A549 (cell line): ENCODE measurements around the gene PCDHA8. TPM values are rescaled to one million over a fixed set of nuclear protein-coding genes. Genes with fewer than 3 reads are reported as not detected.
"Not testable (repeated sequence)": the region's sequence is repeated elsewhere in the genome, so short reads cannot be mapped to it uniquely, and the experiment has no call there.

Experiments used
- ATAC-seq, 2 experiments: fragments of 200-7000 bp in 1 of 2; fragments of >200 bp in 1 of 2; cut with Nextera tagmentation in 1 of 2; cut with Tn5 transposase in 1 of 2; 3 replicates each; pipeline versions ENCODE4 v1.8.0 to v1.9.1; 2018 to 2020; ENCODE audit warnings: mild to moderate bottlenecking in 1 of 2, moderate library complexity in 1 of 2
- CTCF ChIA-PET: fragments of 300-600 bp; sonication (Branson Sonifier 250); formaldehyde crosslinking; extraction: SDS; loops from one replicate; lab custom pipeline; 2021; ENCODE audit warnings: antibody characterized with exemption, inconsistent platforms; lab: Yijun Ruan, JAX
- POLR2A ChIA-PET: fragments of 350-600 bp; formaldehyde crosslinking; extraction: SDS; loops from one replicate; lab custom pipeline; 2021; ENCODE audit warnings: antibody characterized with exemption, inconsistent platforms; lab: Yijun Ruan, JAX
- DNase-seq, 2 experiments: peaks; one replicate each; pipeline versions ENCODE4 v3.0.0 to v3.0.0-alpha.2; 2011 to 2016; ENCODE audit warnings: low read depth in 1 of 2, low spot score in 1 of 2
- FAIRE-seq: peaks from 2 replicates; lab custom pipeline; 2011; peaks lifted over from hg19 to GRCh38; lab: Jason Lieb, UNC
- H3K27ac ChIP-seq, 2 experiments: fragments of >200 bp; sonication (Bioruptor Twin); formaldehyde crosslinking; 3 replicates each; pipeline ENCODE4 v1.5.1; 2016 to 2017
- H3K4me1 ChIP-seq: fragments of >200 bp; sonication (Bioruptor Twin); formaldehyde crosslinking; 3 replicates; pipeline ENCODE4 v1.6.1; 2016
- H3K4me2 ChIP-seq: fragments of >200 bp; sonication (Bioruptor Twin); formaldehyde crosslinking; 3 replicates; pipeline ENCODE4 v1.6.1; 2016
- H3K4me3 ChIP-seq: fragments of >200 bp; sonication (Bioruptor Twin); formaldehyde crosslinking; 3 replicates; pipeline ENCODE4 v1.5.1; 2016
- H3K9me3 ChIP-seq: fragments of >200 bp; sonication (Bioruptor Twin); formaldehyde crosslinking; 3 replicates; pipeline ENCODE4 v1.6.1; 2016
- BHLHE40 ChIP-seq: IDR thresholded peaks from 2 replicates; pipeline ENCODE4 v1.6.1; 2012; ENCODE audit warnings: low read depth, low read length, inconsistent platforms
- E2F6 ChIP-seq: IDR thresholded peaks from 2 replicates; pipeline ENCODE4 v1.6.1; 2012; ENCODE audit warnings: low read depth, borderline replicate concordance
- EHMT2 ChIP-seq: fragments of 200-600 bp; sonication (generic); IDR thresholded peaks from 2 replicates; pipeline ENCODE4 v1.6.1; 2016; ENCODE audit warnings: antibody characterized with exemption, low read depth, mild to moderate bottlenecking, moderate library complexity
- FOSL2 ChIP-seq, 2 experiments: fragments of 450-650 bp in 1 of 2; fragments of >200 bp in 1 of 2; sonication (Bioruptor Twin) in 1 of 2; formaldehyde crosslinking; IDR thresholded peaks; 2 replicates each; pipeline versions ENCODE4 v1.5.0 to v1.6.1; 2016 to 2020; ENCODE audit warnings: mild to moderate bottlenecking in 1 of 2, moderate library complexity in 1 of 2
- FOXS1 ChIP-seq: fragments of 250-450 bp; sonication (Bioruptor Pico); IDR thresholded peaks from 2 replicates; pipeline ENCODE4 v1.5.0; 2020; ENCODE audit warnings: mild to moderate bottlenecking, moderate library complexity
- GATA3 ChIP-seq: IDR thresholded peaks from 2 replicates; pipeline ENCODE4 v1.6.1; 2012; ENCODE audit warnings: borderline replicate concordance
- HEYL ChIP-seq: fragments of 250-450 bp; sonication (Bioruptor Pico); IDR thresholded peaks from 2 replicates; pipeline ENCODE4 v1.8.0; 2021; ENCODE audit warnings: mild to moderate bottlenecking, moderate library complexity
- JUN ChIP-seq, 2 experiments: fragments of >200 bp; sonication (Bioruptor Twin); formaldehyde crosslinking; IDR thresholded peaks; 2 replicates in 1 of 2; 3 replicates in 1 of 2; pipeline ENCODE4 v1.6.1; 2016 to 2017
- JUNB ChIP-seq: fragments of >200 bp; sonication (Bioruptor Twin); formaldehyde crosslinking; IDR thresholded peaks from 2 replicates; pipeline ENCODE4 v1.6.1; 2016
- MAFK ChIP-seq: fragments of 450-650 bp; IDR thresholded peaks from 2 replicates; pipeline ENCODE4 v1.6.1; 2014; ENCODE audit not compliant: partially characterized antibody
- MYC ChIP-seq: IDR thresholded peaks from 2 replicates; pipeline ENCODE4 v1.6.1; 2012; ENCODE audit warnings: mild to moderate bottlenecking, inconsistent platforms, low read length, improper control_type of control experiment, borderline replicate concordance
- NPAS2 ChIP-seq: fragments of 250-450 bp; sonication (Bioruptor Pico); IDR thresholded peaks from 2 replicates; pipeline ENCODE4 v1.8.0; 2022; ENCODE audit warnings: mild to moderate bottlenecking, moderate library complexity, borderline replicate concordance
- RARB ChIP-seq: fragments of 250-450 bp; sonication (Bioruptor Pico); IDR thresholded peaks from 2 replicates; pipeline ENCODE4 v1.8.0; 2021; ENCODE audit warnings: mild to moderate bottlenecking, moderate library complexity
- RCOR1 ChIP-seq: fragments of 150-350 bp; IDR thresholded peaks from 2 replicates; pipeline ENCODE4 v1.6.1; 2014; ENCODE audit warnings: antibody characterized with exemption, low read length, low read depth
- REST ChIP-seq: fragments of 200-600 bp; sonication (generic); IDR thresholded peaks from 2 replicates; pipeline ENCODE4 v1.6.1; 2016; ENCODE audit warnings: antibody characterized with exemption, mild to moderate bottlenecking, moderate library complexity
- RFX5 ChIP-seq: fragments of 450-650 bp; IDR thresholded peaks from 2 replicates; pipeline ENCODE4 v1.7.1; 2014; ENCODE audit warnings: antibody characterized with exemption, mild to moderate bottlenecking, moderate library complexity
- RNF2 ChIP-seq: fragments of 200-600 bp; sonication (generic); IDR thresholded peaks from 2 replicates; pipeline ENCODE4 v1.6.1; 2016; ENCODE audit warnings: low read depth, mild to moderate bottlenecking, antibody characterized with exemption, moderate library complexity, borderline replicate concordance
- SREBF2 ChIP-seq: fragments of 450-650 bp; IDR thresholded peaks from 2 replicates; pipeline ENCODE4 v1.6.1; 2014; ENCODE audit warnings: mild to moderate bottlenecking, moderate library complexity
- ZFP36 ChIP-seq: fragments of 450-650 bp; IDR thresholded peaks from 2 replicates; pipeline ENCODE4 v1.6.1; 2014; ENCODE audit warnings: borderline replicate concordance; ENCODE audit not compliant: partially characterized antibody
- WGBS: methylation state at CpG from one replicate; pipeline ENCODE4 v1.1.6; 2017; ENCODE audit errors: missing lambda C conversion rate; 5-methylcytosine and 5-hydroxymethylcytosine counted together
- polyA plus RNA-seq, 4 experiments: library from polyadenylated mRNA; depleted of rRNA in 3 of 4; stranded (reverse); fragments of >200 nt; fragmentation: RNase III in 1 of 4; extraction: RNeasy Plus Mini Kit Qiagen cat#74134 plus additional on column Dnase treatment in 1 of 4; gene quantifications; 2 replicates in 3 of 4; 3 replicates in 1 of 4; pipeline ENCODE4 v1.2.3, GENCODE V29; 2011 to 2017

The PCDHA8 gene
- polyA plus RNA-seq, 2 of the 4 experiments (the other 2 are of a cell fraction), result 0.10 to 0.16 TPM

GRCh38 chr5:140822281-140822629 is 18.7 kb upstream of the PCDHA8 start (continued):
- TF ChIP-seq SREBF2 (no peak), HEYL (CRISPR knock-in tag) (no peak), JUNB (no peak), RFX5 (no peak)
- TF ChIP-seq, all 56 proteins: peak for 0

GRCh38 chr5:140822969-140823368 is 18.0 kb upstream of the PCDHA8 start:
- H3K4me1 ChIP-seq, H3K4me2 ChIP-seq, FAIRE-seq, POLR2A ChIA-PET, H3K9me3 ChIP-seq, H3K27ac ChIP-seq, H3K4me3 ChIP-seq, DNase-seq, ATAC-seq: not testable (repeated sequence)
- CTCF ChIA-PET, result interaction anchor here (1.6 to 3.3 kb wide), 4 partner anchors 28 to 205 kb away, joined by 6 to 27 read pairs (median 8); partner anchors contain the start of genes PCDHA12 and PCDHA2
- 91% methylated on average over 48 of the region's 48 CpGs for WGBS

GRCh38 chr5:140823475-140823874 is 17.5 kb upstream of the PCDHA8 start:
- Histone ChIP-seq H3K4me3 (no peak overlapping the region), H3K27ac (no peak overlapping the region), H3K4me2 (no peak overlapping the region), H3K9me3 (no peaks in the 10 kb centered on the region), H3K4me1 (no peaks in the 10 kb centered on the region)
- CTCF ChIA-PET, result interaction anchor here (1.2 to 1.5 kb wide), 2 partner anchors 216 to 217 kb away, joined by 3 to 6 read pairs; no protein-coding TSS in a partner anchor
- POLR2A ChIA-PET, result no interaction called here
- WGBS, result 89% methylated on average over 30 of the region's 38 CpGs
- TF ChIP-seq RNF2 (no peak), NPAS2 (CRISPR knock-in tag) (no peak), GATA3 (no peak), E2F6 (no peak), ZFP36 (no peak), JUN (IDR thresholded peaks at IDR 0.05) (no peak), FOXS1 (CRISPR knock-in tag) (no peak), MYC (no peak), MAFK (no peak), REST (no peak), FOSL2 (IDR thresholded peaks at IDR 0.05) (no peak), FOSL2 (CRISPR knock-in tag; IDR thresholded peaks at IDR 0.05) (no peak), RCOR1 (no peak), BHLHE40 (no peak), EHMT2 (no peak), RARB (CRISPR knock-in tag) (no peak)
- FAIRE-seq (no peak), DNase-seq (no peak), ATAC-seq (no peak)
